ENCODE measurements around the gene SPO11.

SPO11 gene

DNA sequence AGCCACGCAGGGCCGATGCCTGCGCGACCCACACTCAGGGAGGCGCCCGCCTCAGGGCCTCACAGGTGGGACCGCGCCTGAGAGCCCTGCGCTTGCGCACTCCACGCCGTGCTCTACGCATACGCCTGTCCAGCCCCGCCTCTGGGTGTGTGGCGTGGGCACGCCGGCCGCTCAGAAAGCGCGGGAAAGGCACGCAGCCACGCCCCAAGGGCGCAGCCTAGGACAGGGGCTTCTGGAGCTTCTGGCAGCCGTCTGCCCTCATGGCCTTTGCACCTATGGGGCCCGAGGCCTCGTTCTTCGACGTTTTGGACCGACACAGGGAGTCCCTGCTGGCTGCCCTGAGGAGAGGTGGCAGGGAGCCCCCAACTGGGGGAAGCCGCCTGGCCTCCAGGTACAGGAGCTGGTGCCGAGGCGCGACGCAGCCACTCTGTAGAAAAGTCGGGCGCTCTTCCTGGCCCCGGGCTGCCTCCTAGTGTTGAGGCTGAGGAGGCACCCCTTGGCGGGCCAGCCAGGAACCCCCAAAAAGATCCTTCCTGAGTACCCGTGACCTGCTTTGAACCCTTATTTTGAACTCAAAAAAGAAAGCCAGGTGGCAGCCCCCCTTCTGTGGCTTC is at the start of gene SPO11:
Gene SPO11 (plus strand): TSS at position 196 of the 614 bp plus-strand sequence. CDS start 65 bp downstream, at position 261.
- H3K27ac ChIP-seq: no peak within 1 kb of the TSS
- TF ChIP-seq, protein P1, sequence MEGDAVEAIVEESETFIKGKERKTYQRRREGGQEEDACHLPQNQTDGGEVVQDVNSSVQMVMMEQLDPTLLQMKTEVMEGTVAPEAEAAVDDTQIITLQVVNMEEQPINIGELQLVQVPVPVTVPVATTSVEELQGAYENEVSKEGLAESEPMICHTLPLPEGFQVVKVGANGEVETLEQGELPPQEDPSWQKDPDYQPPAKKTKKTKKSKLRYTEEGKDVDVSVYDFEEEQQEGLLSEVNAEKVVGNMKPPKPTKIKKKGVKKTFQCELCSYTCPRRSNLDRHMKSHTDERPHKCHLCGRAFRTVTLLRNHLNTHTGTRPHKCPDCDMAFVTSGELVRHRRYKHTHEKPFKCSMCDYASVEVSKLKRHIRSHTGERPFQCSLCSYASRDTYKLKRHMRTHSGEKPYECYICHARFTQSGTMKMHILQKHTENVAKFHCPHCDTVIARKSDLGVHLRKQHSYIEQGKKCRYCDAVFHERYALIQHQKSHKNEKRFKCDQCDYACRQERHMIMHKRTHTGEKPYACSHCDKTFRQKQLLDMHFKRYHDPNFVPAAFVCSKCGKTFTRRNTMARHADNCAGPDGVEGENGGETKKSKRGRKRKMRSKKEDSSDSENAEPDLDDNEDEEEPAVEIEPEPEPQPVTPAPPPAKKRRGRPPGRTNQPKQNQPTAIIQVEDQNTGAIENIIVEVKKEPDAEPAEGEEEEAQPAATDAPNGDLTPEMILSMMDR (conservative IDR thresholded peaks at IDR 0.05): 0 out of 2 replicates have a peak, but pooled peaks have one; percentile 11

DNA sequence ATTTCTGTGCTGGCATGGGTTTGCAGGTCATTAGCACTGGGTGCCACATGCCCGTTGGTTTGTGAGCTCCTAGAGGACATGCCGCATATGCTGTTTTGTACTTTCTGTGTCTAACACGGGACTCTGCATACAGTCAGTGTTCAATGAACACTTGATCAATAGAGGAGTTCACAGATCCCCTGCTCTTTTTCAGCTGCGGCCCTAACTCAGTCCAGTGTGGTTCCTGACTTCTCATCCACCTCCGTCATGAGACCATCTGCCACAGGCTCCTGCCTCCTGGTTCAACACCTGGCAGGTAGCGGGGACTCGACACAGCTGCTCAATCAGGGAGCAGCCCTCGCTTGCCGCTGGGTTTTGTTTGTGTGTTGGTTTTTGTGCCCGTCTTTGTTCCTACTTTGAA is 49.4 kb upstream of the SPO11 start:
- no peak overlapping the region for H3K27ac ChIP-seq
- TF ChIP-seq, protein P1 (conservative IDR thresholded peaks at IDR 0.05): no peak

- no peak overlapping the region for H3K27ac ChIP-seq
- TF ChIP-seq, protein P1 (conservative IDR thresholded peaks at IDR 0.05): no peak
Observed at GRCh38 chr20:57281900-57282299, 47.7 kb upstream of the SPO11 start.

- TF ChIP-seq, protein P1 (conservative IDR thresholded peaks at IDR 0.05): no peak
- no peak overlapping the region for H3K27ac ChIP-seq
Observed at GRCh38 chr20:57282670-57283361, 46.8 kb upstream of the SPO11 start.

- no peak overlapping the region for H3K27ac ChIP-seq
- TF ChIP-seq, protein P1 (conservative IDR thresholded peaks at IDR 0.05): no peak
Observed at GRCh38 chr20:57283860-57284259, 45.7 kb upstream of the SPO11 start.

DNA sequence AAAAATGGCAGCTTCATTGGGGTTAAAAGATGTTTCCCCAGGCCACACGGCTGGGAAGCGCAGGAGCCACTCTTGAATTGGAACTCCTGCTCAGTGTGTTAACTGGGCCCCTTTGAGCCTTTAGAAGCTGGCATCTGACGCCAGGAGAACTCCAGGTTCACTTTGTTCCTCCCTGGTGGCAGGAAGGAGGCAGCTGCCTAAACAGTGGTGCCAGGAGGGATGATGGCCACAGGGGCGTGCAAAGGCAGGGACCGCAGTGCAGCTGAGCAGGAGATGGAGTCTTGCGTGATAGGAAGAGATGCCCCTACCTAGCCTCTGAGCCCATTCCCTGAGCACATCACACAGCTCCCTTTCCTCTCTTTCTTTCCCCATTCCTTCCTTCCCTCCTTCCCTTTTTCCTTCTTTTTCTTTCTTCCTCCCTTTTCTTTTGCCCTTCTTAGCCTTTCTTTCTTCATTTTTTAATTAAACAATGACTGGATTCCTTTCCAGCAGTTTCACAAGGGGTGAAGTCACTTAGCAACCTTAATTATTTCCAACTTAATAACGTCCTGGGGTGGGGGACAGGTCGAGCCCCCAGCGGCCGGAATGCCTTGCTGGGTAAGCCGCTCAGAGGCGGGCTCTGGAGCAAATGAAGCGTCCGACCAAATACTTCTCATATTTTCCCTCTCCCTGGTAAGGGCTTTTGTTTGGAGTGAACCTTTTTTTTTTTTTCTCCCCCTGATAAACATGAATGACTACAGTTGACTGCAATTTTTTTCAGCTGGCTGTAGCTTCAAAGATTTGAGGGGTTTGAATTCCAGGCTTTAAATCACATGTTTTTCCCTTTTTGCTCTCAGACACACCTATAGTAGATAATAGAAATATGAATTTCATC is 42.4 kb upstream of the SPO11 start:
- TF ChIP-seq, protein P1 (conservative IDR thresholded peaks at IDR 0.05): no peak
- no peak overlapping the region for H3K27ac ChIP-seq

DNA sequence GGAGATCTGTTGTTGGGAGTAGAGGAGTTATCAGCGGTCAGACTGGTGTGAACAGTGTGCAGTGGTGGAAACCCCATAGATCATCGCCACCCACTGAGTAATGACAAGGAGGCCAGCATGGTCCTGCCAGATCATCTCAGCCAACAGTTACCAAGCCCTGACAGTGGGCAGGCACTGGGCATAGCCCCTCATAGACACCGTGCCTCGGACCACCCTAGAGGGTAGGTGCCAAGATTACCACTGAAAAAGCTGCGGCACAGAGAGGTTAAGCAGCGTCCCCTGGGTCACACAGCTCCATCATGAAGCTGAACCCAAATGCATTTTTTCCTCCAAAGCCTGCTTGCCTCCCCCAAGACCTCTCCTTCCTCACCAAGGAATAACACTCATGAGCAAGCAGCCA is 41.7 kb upstream of the SPO11 start:
- TF ChIP-seq, protein P1 (conservative IDR thresholded peaks at IDR 0.05): no peak
- no peak overlapping the region for H3K27ac ChIP-seq

Data from VCaP (cell line).